Sigmoid colon (tissue), 7 donors: Measurements from ENCODE around the gene PLXND1. TPM values are rescaled to one million over a fixed set of nuclear protein-coding genes. Genes with fewer than 3 reads are reported as not detected.

Experiments used
- DNase-seq: peaks from one replicate; pipeline ENCODE4 v3.0.0-alpha.2; 2019
- H3K27ac ChIP-seq, 4 donors: fragments of 200-600 bp; sonication (generic); one replicate each; pipeline ENCODE4 v1.5.1; 2016 to 2019; ENCODE audit warnings: mild to moderate bottlenecking in 1 of 4
- H3K27me3 ChIP-seq, 3 donors: fragments of 200-600 bp; sonication (generic); one replicate each; pipeline ENCODE4 v1.5.1; 2019; ENCODE audit warnings: mild to moderate bottlenecking in 1 of 3
- H3K36me3 ChIP-seq, 4 donors: fragments of 200-600 bp; sonication (generic); one replicate each; pipeline ENCODE4 v1.5.1; 2016 to 2019
- H3K4me1 ChIP-seq, 4 donors: fragments of 200-600 bp; sonication (generic); one replicate each; pipeline ENCODE4 v1.5.1; 2017 to 2019
- H3K4me3 ChIP-seq, 4 donors: fragments of 200-600 bp; sonication (generic); one replicate each; pipeline ENCODE4 v1.5.1; 2017 to 2019; ENCODE audit warnings: mild to moderate bottlenecking in 2 of 4, moderate library complexity in 1 of 4
- H3K9me3 ChIP-seq, 4 donors: fragments of 200-600 bp in 3 of 4; sonication (generic) in 3 of 4; one replicate each; pipeline versions ENCODE4 v1.5.1 to v1.6.1; 2013 to 2019
- EP300 ChIP-seq, 4 donors: sonication (generic); formaldehyde crosslinking; IDR thresholded peaks; one replicate each; pipeline ENCODE4 v1.6.1; 2017; ENCODE audit warnings: antibody characterized with exemption in 4 of 4
- POLR2A ChIP-seq, 2 donors: fragments of 450-650 bp; IDR thresholded peaks; one replicate each; pipeline ENCODE4 v1.6.1; 2016; ENCODE audit warnings: antibody characterized with exemption in 2 of 2, mild to moderate bottlenecking in 2 of 2, moderate library complexity in 2 of 2
- POLR2AphosphoS5 ChIP-seq, 4 donors: sonication (generic); formaldehyde crosslinking; IDR thresholded peaks; one replicate each; pipeline ENCODE4 v1.6.1; 2017; ENCODE audit warnings: antibody characterized with exemption in 4 of 4
- WGBS, 2 donors: extraction: QIAGEN DNeasy Blood & Tissue Kit; methylation state at CpG; one replicate each; pipeline ENCODE4 v1.1.7; 2013; 5-methylcytosine and 5-hydroxymethylcytosine counted together
- intact Hi-C: fragments of 100-400 bp; cut with DNase I; formaldehyde crosslinking; loops from one replicate; pipeline ENCODE4 v1.15.1; 2023
- polyA plus RNA-seq, 3 donors: library from polyadenylated mRNA; stranded (reverse); fragments of 200-250 nt; gene quantifications; one replicate each; pipeline ENCODE4 v1.2.3, GENCODE V29; 2013
- total RNA-seq, 4 donors: library from RNA; depleted of rRNA; stranded (reverse); fragments of >200 nt; gene quantifications; one replicate each; pipeline ENCODE4 v1.1.0, GENCODE V29; 2016
- TF ChIP-seq, protein P1 (sequence below), 4 experiments: fragments of 450-650 bp in 3 of 4; fragments of 200-600 bp in 1 of 4; IDR thresholded peaks; one replicate each; pipeline ENCODE4 v1.5.1; 2016 to 2019; ENCODE audit warnings: antibody characterized with exemption in 4 of 4, mild to moderate bottlenecking in 3 of 4, moderate library complexity in 2 of 4
- donor health status: healthy with polysubstance abuse.
- donor health status: Bipolar disorder and iron deficiency.
- donor health status: healthy.

Gene PLXND1
- total and polyA plus RNA-seq, 7 donors = 9.6 to 77.0 (median 42.0) TPM

- peak overlapping the region in 2 of 4 donors; percentile 28 to 45 for H3K27ac ChIP-seq
- 86 to 88% methylated on average over 31 of the region's 31 CpGs for WGBS, 2 donors
These were observed 49.5 kb downstream of the PLXND1 start for GRCh38 chr3:129556890-129557547.

GRCh38 chr3:129556358-129556695 is 50.1 kb downstream of the PLXND1 start:
- no peaks in the 10 kb centered on the region for H3K27me3 ChIP-seq
- no peak overlapping the region for H3K4me3 ChIP-seq
- TF ChIP-seq, protein P1, sequence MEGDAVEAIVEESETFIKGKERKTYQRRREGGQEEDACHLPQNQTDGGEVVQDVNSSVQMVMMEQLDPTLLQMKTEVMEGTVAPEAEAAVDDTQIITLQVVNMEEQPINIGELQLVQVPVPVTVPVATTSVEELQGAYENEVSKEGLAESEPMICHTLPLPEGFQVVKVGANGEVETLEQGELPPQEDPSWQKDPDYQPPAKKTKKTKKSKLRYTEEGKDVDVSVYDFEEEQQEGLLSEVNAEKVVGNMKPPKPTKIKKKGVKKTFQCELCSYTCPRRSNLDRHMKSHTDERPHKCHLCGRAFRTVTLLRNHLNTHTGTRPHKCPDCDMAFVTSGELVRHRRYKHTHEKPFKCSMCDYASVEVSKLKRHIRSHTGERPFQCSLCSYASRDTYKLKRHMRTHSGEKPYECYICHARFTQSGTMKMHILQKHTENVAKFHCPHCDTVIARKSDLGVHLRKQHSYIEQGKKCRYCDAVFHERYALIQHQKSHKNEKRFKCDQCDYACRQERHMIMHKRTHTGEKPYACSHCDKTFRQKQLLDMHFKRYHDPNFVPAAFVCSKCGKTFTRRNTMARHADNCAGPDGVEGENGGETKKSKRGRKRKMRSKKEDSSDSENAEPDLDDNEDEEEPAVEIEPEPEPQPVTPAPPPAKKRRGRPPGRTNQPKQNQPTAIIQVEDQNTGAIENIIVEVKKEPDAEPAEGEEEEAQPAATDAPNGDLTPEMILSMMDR (IDR thresholded peaks at IDR 0.05) = no peak
- TF ChIP-seq EP300 (IDR thresholded peaks at IDR 0.05) (no peak), POLR2AphosphoS5 (IDR thresholded peaks at IDR 0.05) (no peak), POLR2A (IDR thresholded peaks at IDR 0.05) (no peak)
- no peak for DNase-seq
- H3K36me3 ChIP-seq = peaks cover 0 to 7% (median 0%) of the 10 kb centered on the region in 4 donors
- peaks cover 0 to 58% (median 43%) of the 10 kb centered on the region in 4 donors for H3K4me1 ChIP-seq
- intact Hi-C loops = no loop called here
- no peaks in the 10 kb centered on the region for H3K9me3 ChIP-seq
- no peak overlapping the region for H3K27ac ChIP-seq
- 92 to 94% methylated on average over 15 of the region's 15 CpGs for WGBS, 2 donors

More at GRCh38 chr3:129556890-129557547, 49.5 kb downstream of the PLXND1 start:
- H3K4me3 ChIP-seq = no peak overlapping the region
- no peaks in the 10 kb centered on the region for H3K9me3 ChIP-seq
- H3K4me1 ChIP-seq = peaks cover 0 to 65% (median 49%) of the 10 kb centered on the region in 4 donors
- H3K36me3 ChIP-seq = peaks cover 0 to 7% (median 0%) of the 10 kb centered on the region in 4 donors
- intact Hi-C loops = no loop called here
- TF ChIP-seq, protein P1 (IDR thresholded peaks at IDR 0.05) = no peak
- no peak for TF ChIP-seq POLR2AphosphoS5 (IDR thresholded peaks at IDR 0.05)
- TF ChIP-seq EP300 (IDR thresholded peaks at IDR 0.05) = no peak
- TF ChIP-seq POLR2A (IDR thresholded peaks at IDR 0.05) = no peak
- no peak for DNase-seq
- no peaks in the 10 kb centered on the region for H3K27me3 ChIP-seq

- TF ChIP-seq, protein P1 (IDR thresholded peaks at IDR 0.05) = no peak
- TF ChIP-seq POLR2AphosphoS5 (IDR thresholded peaks at IDR 0.05) = no peak
- no peaks in the 10 kb centered on the region for H3K27me3 ChIP-seq
- H3K4me1 ChIP-seq = peaks cover 0 to 53% (median 37%) of the 10 kb centered on the region in 4 donors
- H3K9me3 ChIP-seq = no peaks in the 10 kb centered on the region
- intact Hi-C loops = no loop called here
- no peak for DNase-seq
- peaks cover 0 to 7% (median 0%) of the 10 kb centered on the region in 4 donors for H3K36me3 ChIP-seq
- WGBS, 2 donors = 80 to 86% methylated on average over 18 of the region's 18 CpGs
- H3K4me3 ChIP-seq = no peak overlapping the region
- no peak overlapping the region for H3K27ac ChIP-seq
These were observed 50.7 kb downstream of the PLXND1 start for GRCh38 chr3:129555616-129556357.

- Histone ChIP-seq H3K36me3 (peaks cover 0 to 7% (median 0%) of the 10 kb centered on the region in 4 donors), H3K27me3 (no peaks in the 10 kb centered on the region), H3K4me1 (peaks cover 0 to 46% (median 31%) of the 10 kb centered on the region in 4 donors), H3K4me3 (no peak overlapping the region), H3K9me3 (no peaks in the 10 kb centered on the region), H3K27ac (no peak overlapping the region)
- 79 to 87% methylated on average over 15 of the region's 15 CpGs for WGBS, 2 donors
- TF ChIP-seq EP300 (IDR thresholded peaks at IDR 0.05) = no peak
- TF ChIP-seq POLR2AphosphoS5 (IDR thresholded peaks at IDR 0.05) = no peak
- TF ChIP-seq POLR2A (IDR thresholded peaks at IDR 0.05) = no peak
- TF ChIP-seq, protein P1 (IDR thresholded peaks at IDR 0.05) = no peak
- DNase-seq = no peak
- intact Hi-C loops = no loop called here
These were observed 51.3 kb downstream of the PLXND1 start for GRCh38 chr3:129555153-129555550.
